NT2/D1 (cell line): ENCODE measurements around the gene HESX1.

Experiments used
- YY1 ChIP-seq: IDR thresholded peaks from 2 replicates; pipeline ENCODE4 v1.6.1; 2011; ENCODE audit not compliant: insufficient read length, insufficient read depth
- ZNF274 ChIP-seq: IDR thresholded peaks from 2 replicates; pipeline ENCODE4 v1.6.1; 2011; ENCODE audit warnings: mild to moderate bottlenecking, low read depth, low read length

DNA sequence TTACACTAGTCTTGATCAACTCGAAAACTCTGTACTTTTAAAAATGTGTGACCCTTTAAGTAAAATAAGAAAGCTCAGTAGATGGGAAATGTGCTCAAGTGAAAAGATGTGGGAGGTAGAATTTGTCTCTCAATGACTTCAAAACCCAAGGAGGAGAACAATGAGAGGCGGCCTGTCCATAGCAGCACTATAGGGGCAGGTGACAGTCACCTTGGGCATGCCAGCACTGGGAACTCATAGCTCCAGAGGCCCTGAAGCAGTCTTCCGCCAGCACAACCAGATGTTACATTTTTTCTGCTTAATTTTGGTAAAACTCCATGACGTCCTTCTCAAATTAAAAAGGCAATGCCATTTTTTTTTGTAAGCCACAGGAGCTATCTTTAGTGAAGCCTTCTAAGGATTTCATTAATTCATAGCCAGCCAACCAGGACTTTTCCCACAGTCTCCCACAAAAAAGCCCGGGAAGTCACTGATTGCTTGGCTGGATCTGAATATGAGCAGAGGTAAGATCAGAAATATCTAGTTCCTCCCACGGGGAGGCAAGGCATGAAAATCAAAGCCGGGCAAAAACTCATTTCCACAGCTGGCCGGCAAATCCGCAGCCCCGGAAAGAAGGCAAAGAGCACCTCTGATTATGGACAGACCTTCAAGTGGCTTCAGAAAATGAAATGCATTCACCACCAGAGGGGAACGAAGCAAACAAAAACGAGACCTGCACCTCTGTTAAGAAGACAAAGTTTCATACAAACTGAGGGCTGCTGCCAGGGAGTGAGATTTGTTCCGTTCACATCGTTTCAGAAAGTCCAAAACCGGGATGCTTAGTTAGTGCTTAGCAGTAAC, 45.1 kb downstream of the HESX1 start:
- no peak for TF ChIP-seq YY1
- no peak for TF ChIP-seq ZNF274
